GM19395 (cell line): ENCODE results near the gene IRS1.

Experiments used
- ATAC-seq: cut with Tn5 transposase; IDR thresholded peaks from one replicate; pipeline ENCODE4 v1.9.1; 2021; ENCODE audit warnings: mild to moderate bottlenecking, moderate library complexity; ENCODE audit not compliant: unreplicated experiment

IRS1 gene

DNA sequence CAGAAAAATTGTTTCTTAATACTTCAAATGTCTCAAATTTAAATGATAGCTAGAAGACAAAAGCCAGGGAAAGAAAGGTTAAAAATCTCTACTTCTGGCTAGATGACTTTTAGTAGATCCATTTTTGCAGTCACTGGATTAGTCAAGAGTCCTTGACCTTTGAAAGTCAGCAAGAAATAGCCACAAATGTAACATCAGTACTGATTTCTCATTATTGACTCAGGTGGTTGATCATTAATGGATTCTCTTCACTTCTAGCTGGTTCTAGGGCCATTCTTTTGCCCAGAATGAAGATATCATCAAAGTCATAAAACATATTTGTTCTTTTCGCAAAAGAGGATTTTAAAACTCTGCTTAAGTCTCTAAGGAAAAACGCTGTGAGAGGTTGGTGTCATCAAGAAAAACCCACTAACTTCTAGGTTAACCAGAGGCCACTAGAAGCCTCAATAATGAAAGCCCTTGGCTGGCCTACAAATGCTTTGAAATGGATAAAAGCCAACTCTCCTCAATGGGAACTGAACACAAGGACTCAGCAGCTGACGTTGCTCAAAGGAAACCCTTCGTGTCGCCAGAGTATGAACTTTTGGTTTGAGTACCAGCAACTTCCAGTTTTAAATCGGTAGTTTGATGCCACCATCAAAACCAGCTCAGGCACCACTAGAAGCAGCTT, 66.3 kb downstream of the IRS1 start:
- no peak for ATAC-seq

DNA sequence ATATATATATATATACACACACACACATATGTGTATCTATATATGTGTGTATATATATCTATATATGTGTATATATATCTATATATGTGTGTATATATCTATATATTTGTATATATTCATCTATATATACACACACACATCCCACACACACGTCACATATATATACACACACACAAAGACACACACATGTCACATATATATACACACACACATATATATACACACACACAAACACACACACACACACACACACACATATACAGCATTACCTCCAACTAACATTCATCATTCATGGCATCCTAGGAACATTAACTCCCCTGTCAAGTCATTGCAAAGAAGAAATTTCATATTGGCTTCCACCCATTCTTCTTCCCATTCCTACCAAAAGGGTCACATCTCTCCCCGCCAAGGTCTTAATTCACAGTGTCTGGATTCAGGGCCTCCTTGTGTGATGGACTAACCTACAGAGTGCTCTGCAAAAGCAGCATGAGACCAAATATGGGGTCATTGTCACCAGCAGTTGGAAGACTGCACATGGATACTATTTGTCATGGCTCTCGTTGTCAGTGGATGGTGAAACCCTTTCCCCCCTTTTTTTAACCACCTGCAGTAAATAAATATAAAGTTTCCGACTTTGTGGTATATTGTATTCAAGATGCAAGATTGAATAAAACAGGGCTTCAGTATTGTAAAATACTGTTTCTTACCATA, 67.0 kb downstream of the IRS1 start:
- ATAC-seq = no peak

DNA sequence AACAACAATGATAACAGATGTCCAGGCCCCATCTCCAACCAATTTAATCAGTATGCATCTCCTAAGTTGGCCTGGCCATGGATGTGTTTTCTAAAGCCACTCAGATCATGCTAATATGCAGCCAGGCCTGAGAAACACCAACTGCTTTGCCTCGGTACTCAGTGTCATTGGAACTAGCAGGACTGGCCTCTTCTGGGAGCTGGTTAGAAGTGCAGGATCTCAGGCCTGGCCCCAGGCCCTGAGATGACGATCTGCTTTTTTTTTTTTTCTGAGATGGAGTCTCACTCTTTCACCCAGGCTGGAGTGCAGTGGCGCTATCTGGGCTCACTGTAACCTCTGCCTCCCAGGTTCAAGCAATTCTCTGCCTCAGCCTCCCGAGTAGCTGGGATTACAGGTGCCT, 69.1 kb downstream of the IRS1 start:
- no peak for ATAC-seq

DNA sequence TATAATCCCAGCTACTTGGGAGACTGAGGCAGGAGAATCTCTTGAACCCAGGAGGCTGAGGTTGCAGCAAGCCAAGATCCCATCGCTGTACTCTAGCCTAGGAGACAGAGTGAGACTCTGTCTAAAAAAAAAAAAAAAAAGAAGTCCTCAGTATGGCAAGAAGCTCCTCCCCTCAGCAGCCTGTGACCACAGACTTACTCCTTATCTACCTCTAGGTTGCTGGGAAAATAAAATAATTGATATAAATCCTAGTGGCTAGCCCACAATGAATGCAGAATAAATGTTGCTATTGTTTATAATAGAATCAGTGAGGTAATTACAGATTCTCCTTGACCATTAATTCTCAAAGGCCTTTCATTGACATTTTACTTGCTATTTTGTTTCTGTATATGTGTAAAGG, 70.6 kb downstream of the IRS1 start:
- no peak for ATAC-seq

- ATAC-seq = no peak
Measured at GRCh38 chr2:226727251-226727650, 72.4 kb downstream of the IRS1 start.

GRCh38 chr2:226726546-226726945, 73.1 kb downstream of the IRS1 start:
- ATAC-seq = no peak

DNA sequence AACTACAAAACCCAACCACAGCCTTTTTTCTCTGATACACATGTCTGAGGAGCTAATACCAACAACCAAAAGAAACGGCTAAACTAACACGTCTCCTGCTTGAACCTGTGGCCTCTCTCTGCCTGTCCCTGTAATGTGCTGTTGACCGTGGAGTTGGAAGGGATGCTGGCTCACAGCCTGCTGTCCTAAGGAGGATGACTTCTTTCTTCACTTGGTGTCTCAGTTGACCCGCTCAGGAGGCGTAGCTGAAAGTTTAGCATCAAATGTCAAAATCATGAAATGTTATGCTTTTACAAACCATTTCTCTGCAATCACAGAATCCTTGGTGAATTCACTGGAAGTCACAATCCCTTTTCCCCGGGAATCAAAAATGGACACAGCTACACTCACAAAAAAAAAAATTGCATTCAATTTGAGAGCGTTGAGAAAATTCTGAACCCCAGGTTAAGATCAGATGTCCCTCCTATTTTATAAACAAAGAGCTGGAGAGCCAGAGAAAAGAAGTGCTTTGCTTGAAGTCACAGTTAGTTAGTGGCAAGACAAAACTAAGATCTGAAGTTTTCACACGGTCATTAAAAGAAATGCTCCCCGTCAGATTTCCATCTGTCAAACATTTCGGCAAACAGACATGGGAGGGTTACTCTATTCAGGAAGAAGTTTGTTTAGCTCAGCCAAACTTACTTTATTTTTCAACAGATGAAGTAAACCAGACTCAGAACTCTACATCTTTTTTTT, 74.3 kb downstream of the IRS1 start:
- ATAC-seq = no peak

GRCh38 chr2:226721541-226721940, 78.1 kb downstream of the IRS1 start:
- ATAC-seq = no peak

DNA sequence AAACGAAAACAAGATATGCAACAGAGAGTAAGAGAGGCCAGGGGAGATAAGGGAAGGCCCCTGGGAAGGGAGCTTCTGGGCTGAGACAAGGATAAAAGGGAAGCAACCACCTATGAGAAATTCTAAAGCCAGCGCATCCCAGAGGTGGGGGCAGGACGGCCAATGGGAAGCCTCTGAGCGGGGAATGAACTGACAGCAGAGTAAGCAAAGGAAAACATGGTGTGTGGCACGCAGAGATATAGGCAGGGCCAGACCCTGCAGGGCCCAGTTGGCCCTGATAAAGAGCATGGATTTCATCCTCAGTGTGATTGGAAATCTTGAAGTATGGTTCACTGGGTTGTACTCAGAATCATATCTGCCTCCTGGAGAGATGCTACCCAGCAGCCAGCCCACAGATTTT, 78.7 kb downstream of the IRS1 start:
- no peak for ATAC-seq

DNA sequence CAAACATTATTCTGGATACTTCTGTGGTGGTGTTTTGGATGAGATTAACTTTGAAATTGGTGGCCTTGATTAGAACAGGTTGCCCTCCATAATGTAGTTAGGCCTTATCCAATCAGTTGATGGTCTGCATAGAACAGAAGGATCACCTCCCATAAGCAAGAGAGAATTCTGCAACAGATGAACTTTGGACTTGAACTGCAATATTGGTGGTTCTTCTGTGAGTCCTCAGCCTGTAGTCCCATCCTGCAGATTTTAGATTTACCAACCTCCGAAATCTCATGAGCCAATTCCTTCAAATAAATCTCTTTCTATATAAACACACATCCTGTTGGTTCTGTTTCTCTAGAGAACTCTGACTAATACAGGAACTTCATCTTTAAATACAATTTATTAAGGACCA, 81.9 kb downstream of the IRS1 start:
- no peak for ATAC-seq

DNA sequence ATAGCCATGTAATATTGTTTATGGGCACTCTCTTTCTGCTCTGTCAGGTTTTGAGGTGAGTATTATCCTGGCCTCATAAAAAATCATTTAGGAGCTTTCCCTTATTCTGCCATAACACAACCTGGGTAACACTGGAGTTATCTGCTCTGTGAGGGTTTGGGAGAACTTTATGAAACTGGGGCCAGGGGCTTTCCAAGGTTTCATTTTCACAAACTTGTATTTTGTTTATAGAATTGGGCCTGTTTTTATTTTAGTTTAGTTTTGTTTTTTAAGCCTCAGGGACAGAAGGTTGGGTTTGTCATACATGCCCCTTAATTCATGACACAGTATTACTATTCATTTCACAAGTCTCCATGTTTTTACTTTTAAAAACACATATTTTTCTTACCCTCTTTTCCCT, 83.5 kb downstream of the IRS1 start:
- ATAC-seq = peak; percentile 55

GRCh38 chr2:226715347-226715990, 84.2 kb downstream of the IRS1 start:
- ATAC-seq = no peak

- no peak for ATAC-seq
Measured at GRCh38 chr2:226712941-226713340, 86.7 kb downstream of the IRS1 start.

- no peak for ATAC-seq
Measured at GRCh38 chr2:226711606-226712296, 87.9 kb downstream of the IRS1 start.

- no peak for ATAC-seq
Measured at GRCh38 chr2:226707499-226707898, 92.1 kb downstream of the IRS1 start.

DNA sequence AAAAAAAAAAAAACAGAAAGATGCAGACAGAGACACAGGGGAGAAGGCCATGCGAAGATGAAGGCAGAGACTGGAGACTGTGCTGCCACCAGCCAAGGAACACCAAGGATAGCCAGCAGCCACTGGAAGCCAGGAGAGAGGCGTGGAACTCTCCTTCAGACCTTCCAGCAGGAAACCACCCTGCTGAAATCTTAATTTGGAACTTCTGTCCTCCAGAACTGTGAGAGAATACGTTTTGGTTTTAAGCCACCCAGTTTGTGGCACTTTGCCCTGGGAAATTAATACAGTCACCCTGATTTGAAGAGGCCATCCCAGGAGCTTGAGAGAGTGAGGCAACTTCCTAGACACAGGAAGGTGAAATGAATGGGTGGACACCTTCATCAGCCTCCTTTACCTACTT, 93.7 kb downstream of the IRS1 start:
- ATAC-seq = no peak

DNA sequence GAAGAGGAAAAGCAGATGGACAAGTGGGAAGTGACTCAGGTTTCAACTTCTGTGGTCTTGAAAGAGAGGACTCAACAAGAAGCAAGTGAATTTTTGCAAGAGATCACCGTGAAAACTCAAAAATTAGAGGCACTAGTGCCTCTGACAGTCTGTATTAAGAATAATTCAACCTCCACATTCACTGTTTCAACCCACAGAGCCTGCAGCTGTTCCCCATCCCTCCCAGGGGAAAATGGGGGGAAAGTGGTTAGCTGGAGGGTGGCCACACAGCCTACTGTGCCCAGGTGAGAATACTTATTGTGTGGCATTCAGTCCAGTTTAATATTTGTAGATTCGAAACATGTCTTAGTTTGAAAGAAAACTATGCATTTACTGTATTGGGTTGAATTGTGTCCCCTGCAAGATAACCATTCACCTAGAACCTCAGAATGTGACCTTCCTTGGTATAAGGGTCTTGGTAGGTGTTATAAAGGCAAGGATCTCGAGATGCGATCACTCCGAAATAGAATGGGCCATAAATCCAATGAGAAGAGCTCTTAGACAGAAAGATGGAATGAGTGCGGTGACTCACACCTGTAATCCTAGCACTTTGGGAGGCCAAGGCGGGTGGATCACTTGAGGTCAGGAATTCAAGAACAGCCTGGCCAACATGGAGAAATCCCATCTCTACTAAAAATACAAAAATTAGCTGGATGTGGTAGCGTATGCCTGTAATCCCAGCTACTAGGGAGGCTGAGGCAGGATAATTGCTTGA, 94.3 kb downstream of the IRS1 start:
- ATAC-seq = no peak

GRCh38 chr2:226703514-226703913, 96.1 kb downstream of the IRS1 start:
- no peak for ATAC-seq

DNA sequence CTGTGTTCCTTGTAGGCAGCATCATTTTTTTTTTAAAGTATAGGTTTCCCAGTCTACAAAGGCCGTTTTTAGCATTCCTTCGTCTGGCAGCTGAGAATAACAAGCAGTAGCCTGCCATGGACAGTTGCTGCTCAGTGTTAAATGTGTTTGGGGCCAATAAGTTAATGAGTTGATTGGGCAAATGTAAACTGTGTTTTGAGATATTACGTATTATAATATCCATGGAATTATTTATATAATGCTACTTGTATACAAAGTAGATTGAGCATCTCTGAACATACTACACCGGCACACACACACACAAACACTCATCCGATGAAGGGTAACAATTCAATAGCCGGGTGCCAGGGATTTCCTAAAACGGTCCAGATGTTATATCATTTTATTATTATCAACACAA, 97.2 kb downstream of the IRS1 start:
- no peak for ATAC-seq

DNA sequence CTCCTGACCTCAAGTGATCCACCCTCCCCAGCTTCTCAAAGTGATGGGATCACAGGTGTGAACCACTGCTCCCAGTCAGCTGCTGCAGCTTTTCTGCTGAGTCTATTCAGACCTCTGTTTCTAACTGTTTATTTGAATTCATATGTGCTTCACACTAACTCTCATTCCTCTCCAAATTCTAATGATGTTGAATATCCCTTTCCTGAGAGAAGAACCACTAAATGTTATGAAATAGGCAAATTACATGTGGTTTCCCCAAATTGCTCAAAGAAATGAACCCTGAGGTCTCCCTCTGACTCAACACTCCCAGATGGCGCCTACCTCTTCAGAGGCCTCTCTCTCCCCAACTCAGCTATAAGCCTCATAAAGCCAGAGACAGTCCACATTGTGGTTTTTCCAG, 98.6 kb downstream of the IRS1 start:
- peak; percentile 85 for ATAC-seq
